Measurements from ENCODE around the gene SAXO1. TPM values are rescaled to one million over a fixed set of nuclear protein-coding genes. Genes with fewer than 3 reads are reported as not detected.

Gene SAXO1
- total and polyA plus RNA-seq, 2 experiments from 2014 or later: 0.02 TPM; not detected in 1

DNA sequence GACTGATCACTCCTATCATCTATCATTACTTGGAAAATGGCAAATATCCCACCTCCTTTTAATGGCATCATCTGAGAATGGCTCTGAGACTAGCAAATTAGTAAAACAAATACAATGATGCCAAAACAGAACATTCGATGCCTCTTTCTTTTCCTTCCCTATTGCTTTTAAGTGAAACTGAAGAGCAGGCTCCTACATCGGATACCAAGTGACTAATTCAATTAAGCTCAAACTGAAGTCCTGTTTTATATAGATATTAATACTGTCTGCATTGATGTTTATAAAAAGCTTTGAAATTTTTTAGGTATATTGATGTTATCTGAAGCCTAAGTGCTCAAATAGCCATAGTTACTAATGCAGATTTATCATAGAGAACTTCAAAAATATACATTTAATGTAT lies 43.9 kb downstream of the SAXO1 start (continued):
- TF ChIP-seq, protein P1, sequence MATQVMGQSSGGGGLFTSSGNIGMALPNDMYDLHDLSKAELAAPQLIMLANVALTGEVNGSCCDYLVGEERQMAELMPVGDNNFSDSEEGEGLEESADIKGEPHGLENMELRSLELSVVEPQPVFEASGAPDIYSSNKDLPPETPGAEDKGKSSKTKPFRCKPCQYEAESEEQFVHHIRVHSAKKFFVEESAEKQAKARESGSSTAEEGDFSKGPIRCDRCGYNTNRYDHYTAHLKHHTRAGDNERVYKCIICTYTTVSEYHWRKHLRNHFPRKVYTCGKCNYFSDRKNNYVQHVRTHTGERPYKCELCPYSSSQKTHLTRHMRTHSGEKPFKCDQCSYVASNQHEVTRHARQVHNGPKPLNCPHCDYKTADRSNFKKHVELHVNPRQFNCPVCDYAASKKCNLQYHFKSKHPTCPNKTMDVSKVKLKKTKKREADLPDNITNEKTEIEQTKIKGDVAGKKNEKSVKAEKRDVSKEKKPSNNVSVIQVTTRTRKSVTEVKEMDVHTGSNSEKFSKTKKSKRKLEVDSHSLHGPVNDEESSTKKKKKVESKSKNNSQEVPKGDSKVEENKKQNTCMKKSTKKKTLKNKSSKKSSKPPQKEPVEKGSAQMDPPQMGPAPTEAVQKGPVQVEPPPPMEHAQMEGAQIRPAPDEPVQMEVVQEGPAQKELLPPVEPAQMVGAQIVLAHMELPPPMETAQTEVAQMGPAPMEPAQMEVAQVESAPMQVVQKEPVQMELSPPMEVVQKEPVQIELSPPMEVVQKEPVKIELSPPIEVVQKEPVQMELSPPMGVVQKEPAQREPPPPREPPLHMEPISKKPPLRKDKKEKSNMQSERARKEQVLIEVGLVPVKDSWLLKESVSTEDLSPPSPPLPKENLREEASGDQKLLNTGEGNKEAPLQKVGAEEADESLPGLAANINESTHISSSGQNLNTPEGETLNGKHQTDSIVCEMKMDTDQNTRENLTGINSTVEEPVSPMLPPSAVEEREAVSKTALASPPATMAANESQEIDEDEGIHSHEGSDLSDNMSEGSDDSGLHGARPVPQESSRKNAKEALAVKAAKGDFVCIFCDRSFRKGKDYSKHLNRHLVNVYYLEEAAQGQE (IDR thresholded peaks at IDR 0.05; ENCODE audit: unreplicated experiment): no peak
- TF ChIP-seq STAT1 (IDR thresholded peaks at IDR 0.05; ENCODE audit: unreplicated experiment) (no peak), ZNF331 (CRISPR knock-in tag; IDR thresholded peaks at IDR 0.05; ENCODE audit: low read depth) (no peak), EZH2 (IDR thresholded peaks at IDR 0.05; ENCODE audit: low read depth, unreplicated experiment) (no peak)

DNA sequence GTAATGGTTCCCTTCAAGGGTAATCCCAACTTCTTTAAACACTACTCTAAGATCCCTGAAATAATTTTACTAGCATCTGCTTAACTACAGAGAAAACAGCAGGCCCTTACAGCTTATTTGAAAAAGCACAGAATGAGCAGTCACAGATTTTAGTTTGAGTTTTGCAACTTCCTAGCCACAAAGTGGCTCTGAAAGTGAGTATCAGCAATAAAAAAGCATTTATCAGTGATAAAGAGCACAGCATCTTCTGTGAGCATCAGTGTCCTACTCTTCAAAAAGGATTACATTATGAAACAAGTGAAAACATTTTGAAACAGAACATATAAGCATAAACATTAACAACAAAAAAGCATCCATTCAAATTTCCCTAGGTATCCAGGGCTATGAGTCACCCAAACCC lies 45.0 kb downstream of the SAXO1 start:
- ATAC-seq (no peak), DNase-seq (ENCODE audit: low spot score) (no peak)
- no peak overlapping the region for H3K27ac Mint-ChIP-seq
- peaks cover 3% of the 10 kb centered on the region for H3K27me3 Mint-ChIP-seq (ENCODE audit: insufficient read depth, low read depth, poor library complexity)
- no peaks in the 10 kb centered on the region for H3K79me2 ChIP-seq (replicated peaks; ENCODE audit: insufficient read depth)
- H3K4me3 ChIP-seq: no peak overlapping the region
- H3K36me3 Mint-ChIP-seq (ENCODE audit: low read depth): no peaks in the 10 kb centered on the region; the same call in 2 of the 3 replicates
- H3K9me2 ChIP-seq (ENCODE audit: insufficient read depth): no peaks in the 10 kb centered on the region
- no peaks in the 10 kb centered on the region for H3K4me1 ChIP-seq (ENCODE audit: insufficient read depth)
- no peaks in the 10 kb centered on the region for H3K27me3 ChIP-seq (ENCODE audit: insufficient read depth)
- H3K4me2 ChIP-seq: no peak overlapping the region
- no peaks in the 10 kb centered on the region for H3F3A ChIP-seq (replicated peaks; ENCODE audit: low read depth)
- no peak overlapping the region for H3K27ac ChIP-seq (ENCODE audit: low read depth)
- no peaks in the 10 kb centered on the region; the same call in 1 of the 3 replicates for H3K9me3 Mint-ChIP-seq
- no peaks in the 10 kb centered on the region for H3K36me3 ChIP-seq (ENCODE audit: insufficient read depth)
- H2AFZ ChIP-seq: no peak overlapping the region
- H3K4me1 Mint-ChIP-seq: no peaks in the 10 kb centered on the region
- H3K4me3 Mint-ChIP-seq: no peak overlapping the region
- H4K20me1 ChIP-seq (replicated peaks; ENCODE audit: insufficient read depth): no peaks in the 10 kb centered on the region
- TF ChIP-seq EZH2phosphoT487 (IDR thresholded peaks at IDR 0.05; ENCODE audit: unreplicated experiment) (no peak), CTCF (conservative IDR thresholded peaks at IDR 0.05; ENCODE audit: low read depth in 2 of 2) (no peak), POLR2AphosphoS5 (IDR thresholded peaks at IDR 0.05; ENCODE audit: low read depth) (no peak), STAT1 (IDR thresholded peaks at IDR 0.05; ENCODE audit: unreplicated experiment) (no peak)

- no peak for TF ChIP-seq EZH2phosphoT487 (IDR thresholded peaks at IDR 0.05; ENCODE audit: unreplicated experiment)
- no peak overlapping the region for H3K27ac ChIP-seq (ENCODE audit: low read depth)
- H3K27ac Mint-ChIP-seq: no peak overlapping the region
- DNase-seq (ENCODE audit: low spot score) (no peak), ATAC-seq (no peak)
- no peaks in the 10 kb centered on the region; the same call in 1 of the 3 replicates for H3K9me3 Mint-ChIP-seq
- H3K4me1 Mint-ChIP-seq: peaks cover 9% of the 10 kb centered on the region; the same call in 2 of the 3 replicates
- peaks cover 7% of the 10 kb centered on the region for H3K27me3 Mint-ChIP-seq (ENCODE audit: insufficient read depth, low read depth, poor library complexity)
- no peak overlapping the region for H3K4me3 Mint-ChIP-seq
- H2AFZ ChIP-seq: no peak overlapping the region
- no peaks in the 10 kb centered on the region for H3K36me3 ChIP-seq (ENCODE audit: insufficient read depth)
- H3K36me3 Mint-ChIP-seq (ENCODE audit: low read depth): no peaks in the 10 kb centered on the region; the same call in 2 of the 3 replicates
- H3K27me3 ChIP-seq (ENCODE audit: insufficient read depth): no peaks in the 10 kb centered on the region
- H3K79me2 ChIP-seq (replicated peaks; ENCODE audit: insufficient read depth): no peaks in the 10 kb centered on the region
- H3F3A ChIP-seq (replicated peaks; ENCODE audit: low read depth): no peaks in the 10 kb centered on the region
- H3K4me3 ChIP-seq: no peak overlapping the region
- no peaks in the 10 kb centered on the region for H4K20me1 ChIP-seq (replicated peaks; ENCODE audit: insufficient read depth)
- H3K4me1 ChIP-seq (ENCODE audit: insufficient read depth): 0 out of 2 replicates have a peak, but pooled peaks cover 6% of the 10 kb centered on the region
- no peak overlapping the region for H3K4me2 ChIP-seq
- H3K9me2 ChIP-seq (ENCODE audit: insufficient read depth): no peaks in the 10 kb centered on the region
Measured at GRCh38 chr9:18985996-18986395, 47.0 kb downstream of the SAXO1 start.

All from GM23338 (cell line).